GM12874 (cell line): ENCODE results near the gene PBRM1.

ENCODE experiments used
- CTCF ChIP-seq: IDR thresholded peaks from 2 replicates; pipeline ENCODE4 v1.5.1; 2011; ENCODE audit warnings: low read depth, mild to moderate bottlenecking, control low read depth, low read length, moderate library complexity; ENCODE audit not compliant: insufficient read depth

PBRM1 gene

DNA sequence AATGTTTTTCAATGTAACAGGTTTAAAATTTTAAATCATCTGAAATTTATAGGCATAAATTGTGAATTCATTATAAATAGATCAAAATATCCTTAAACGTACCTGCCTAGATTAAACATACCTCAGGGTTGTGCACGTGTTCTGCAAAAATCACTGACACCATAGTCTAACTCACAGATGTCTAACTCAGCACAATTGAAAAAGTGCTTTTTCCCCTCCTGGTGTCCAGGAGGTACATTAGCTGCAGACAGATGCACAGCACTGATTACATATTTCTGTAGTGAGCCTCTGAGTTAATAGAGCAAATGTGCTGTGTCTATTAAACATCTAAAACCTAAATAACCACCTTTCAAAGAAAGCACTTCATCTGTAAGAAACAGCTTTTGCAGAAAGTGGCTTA is 138.6 kb downstream of the PBRM1 start:
- TF ChIP-seq CTCF, result no peak

GRCh38 chr3:52546111-52546901 is 139.4 kb downstream of the PBRM1 start:
- TF ChIP-seq CTCF, result no peak

DNA sequence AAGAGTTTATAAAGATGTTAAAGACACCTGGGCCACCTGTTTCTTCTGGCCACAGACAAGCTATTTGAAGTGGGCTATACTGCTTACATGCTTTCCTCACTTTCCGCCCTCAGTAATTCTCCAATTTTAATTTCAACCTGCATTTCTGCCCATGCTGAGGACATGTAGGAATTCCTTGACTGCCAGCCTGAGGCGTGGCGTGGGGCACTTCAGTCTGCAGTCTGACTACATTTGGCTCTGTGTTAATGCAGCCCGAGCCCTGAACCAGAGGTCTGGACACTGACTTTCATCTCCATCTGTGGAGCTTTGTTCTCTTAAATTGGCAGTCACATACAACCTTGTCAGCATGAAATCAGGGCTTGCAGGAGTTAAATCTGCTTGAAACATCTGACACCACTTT is 140.8 kb downstream of the PBRM1 start:
- TF ChIP-seq CTCF, result no peak

DNA sequence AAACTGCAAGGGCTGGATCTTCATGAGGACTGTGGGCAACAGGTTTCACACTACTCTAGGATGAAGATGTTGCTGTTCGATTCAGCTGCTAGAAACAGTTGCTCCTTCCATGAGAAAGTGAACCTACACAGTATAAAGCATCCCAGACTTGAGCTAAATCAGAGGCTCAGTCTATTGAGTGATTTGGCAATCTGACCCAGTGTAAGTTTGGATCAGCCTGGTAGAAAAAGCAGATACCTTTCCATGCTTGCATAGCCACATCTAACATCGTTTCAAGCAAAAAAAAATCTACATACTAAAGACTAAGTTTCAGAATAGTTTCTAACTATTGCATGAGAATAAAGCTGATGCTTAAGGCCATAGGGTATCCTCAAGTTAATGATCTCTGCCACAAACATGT is 144.7 kb downstream of the PBRM1 start:
- TF ChIP-seq CTCF, result no peak

- TF ChIP-seq CTCF, result no peak
Observed at GRCh38 chr3:52539010-52539653, 146.6 kb downstream of the PBRM1 start.

GRCh38 chr3:52537726-52538421 is 147.8 kb downstream of the PBRM1 start:
- TF ChIP-seq CTCF, result no peak

GRCh38 chr3:52537165-52537620 is 148.5 kb downstream of the PBRM1 start:
- TF ChIP-seq CTCF, result no peak
